ENCODE results near the gene AEN.

AEN gene

GRCh38 chr15:88645171-88646087, 24.3 kb downstream of the AEN start:
- no peak for DNase-seq (ENCODE audit: extremely low read depth, low read depth)
- TF ChIP-seq CTCF (IDR thresholded peaks at IDR 0.05; ENCODE audit: low read depth, low read length, missing control alignments) = no peak
- no peak overlapping the region for H3K4me3 ChIP-seq (replicated peaks; ENCODE audit: low read depth, low read length)

GRCh38 chr15:88646088-88646405, 24.9 kb downstream of the AEN start:
- H3K4me3 ChIP-seq (replicated peaks; ENCODE audit: low read depth, low read length) = no peak overlapping the region
- DNase-seq (ENCODE audit: extremely low read depth, low read depth) = no peak
- TF ChIP-seq CTCF (IDR thresholded peaks at IDR 0.05; ENCODE audit: low read depth, low read length, missing control alignments) = no peak

- TF ChIP-seq CTCF (IDR thresholded peaks at IDR 0.05; ENCODE audit: low read depth, low read length, missing control alignments) = no peak
- no peak for DNase-seq (ENCODE audit: extremely low read depth, low read depth)
- no peak overlapping the region for H3K4me3 ChIP-seq (replicated peaks; ENCODE audit: low read depth, low read length)
These were observed 25.8 kb downstream of the AEN start for GRCh38 chr15:88646951-88647350.

GRCh38 chr15:88647351-88648105, 26.4 kb downstream of the AEN start:
- no peak for TF ChIP-seq CTCF (IDR thresholded peaks at IDR 0.05; ENCODE audit: low read depth, low read length, missing control alignments)

GRCh38 chr15:88648357-88649214, 27.4 kb downstream of the AEN start:
- TF ChIP-seq CTCF (IDR thresholded peaks at IDR 0.05; ENCODE audit: low read depth, low read length, missing control alignments) = no peak
- no peak for DNase-seq (ENCODE audit: extremely low read depth, low read depth)
- no peak overlapping the region for H3K4me3 ChIP-seq (replicated peaks; ENCODE audit: low read depth, low read length)

More at GRCh38 chr15:88647351-88648105, 26.4 kb downstream of the AEN start:
- DNase-seq (ENCODE audit: extremely low read depth, low read depth) = no peak
- no peak overlapping the region for H3K4me3 ChIP-seq (replicated peaks; ENCODE audit: low read depth, low read length)

- H3K4me3 ChIP-seq (replicated peaks; ENCODE audit: low read depth, low read length) = no peak overlapping the region
- TF ChIP-seq CTCF (IDR thresholded peaks at IDR 0.05; ENCODE audit: low read depth, low read length, missing control alignments) = no peak
- DNase-seq (ENCODE audit: extremely low read depth, low read depth) = peak; percentile 74
These were observed 28.2 kb downstream of the AEN start for GRCh38 chr15:88649286-88649733.

Measured in HFF-Myc (cell line).